GM19452 (cell line): ENCODE data around the gene CCR4.
"Not testable (repeated sequence)": the region's sequence is repeated elsewhere in the genome, so short reads cannot be mapped to it uniquely, and the experiment has no call there.

Experiments used
- ATAC-seq: cut with Tn5 transposase; IDR thresholded peaks from one replicate; pipeline ENCODE4 v1.9.1; 2021; ENCODE audit not compliant: unreplicated experiment

Gene CCR4

GRCh38 chr3:32977861-32978260, 26.4 kb downstream of the CCR4 start:
- ATAC-seq: no peak

GRCh38 chr3:32978331-32978730, 26.9 kb downstream of the CCR4 start:
- ATAC-seq: no peak

GRCh38 chr3:32983124-32983523, 31.7 kb downstream of the CCR4 start:
- ATAC-seq: no peak

DNA sequence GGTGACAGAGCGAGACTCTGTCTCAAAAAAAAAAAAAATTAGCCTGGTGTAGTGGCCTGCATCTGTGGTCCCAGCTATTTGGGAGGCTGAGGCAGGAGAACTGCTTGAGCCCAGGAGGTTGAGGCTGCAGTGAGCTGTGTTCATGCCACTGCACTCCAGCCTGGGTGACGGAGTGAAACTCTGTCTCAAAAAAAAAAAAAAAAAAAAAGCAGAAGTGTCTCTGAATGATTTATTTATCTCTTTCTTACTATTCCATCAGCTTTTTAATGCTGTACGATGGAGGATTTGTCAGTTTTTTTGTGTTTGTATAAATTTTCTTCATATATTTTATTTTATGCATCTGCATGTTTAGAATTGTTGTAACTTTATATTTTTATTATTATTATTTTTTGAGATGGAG, 33.5 kb downstream of the CCR4 start:
- ATAC-seq: not testable (repeated sequence)

DNA sequence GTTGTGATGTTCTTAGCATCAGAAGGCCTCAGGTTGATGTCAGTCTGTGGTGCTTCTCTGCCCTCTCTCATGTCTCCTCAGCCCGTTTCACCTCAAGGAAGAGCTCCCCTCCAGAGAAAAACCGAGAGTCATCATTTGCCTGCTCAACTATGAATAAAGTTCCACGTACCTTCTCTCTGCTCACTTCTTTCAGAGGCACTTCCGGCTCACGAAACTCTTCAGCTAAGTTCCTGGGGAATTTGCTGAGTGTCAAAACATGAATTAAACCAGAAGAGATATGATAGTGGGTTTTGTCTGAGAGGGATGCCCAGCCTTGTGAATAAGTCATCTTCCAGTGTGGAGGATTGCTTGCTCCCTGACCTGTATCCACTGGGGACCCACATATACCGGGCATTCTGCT, 37.7 kb downstream of the CCR4 start:
- ATAC-seq: no peak

DNA sequence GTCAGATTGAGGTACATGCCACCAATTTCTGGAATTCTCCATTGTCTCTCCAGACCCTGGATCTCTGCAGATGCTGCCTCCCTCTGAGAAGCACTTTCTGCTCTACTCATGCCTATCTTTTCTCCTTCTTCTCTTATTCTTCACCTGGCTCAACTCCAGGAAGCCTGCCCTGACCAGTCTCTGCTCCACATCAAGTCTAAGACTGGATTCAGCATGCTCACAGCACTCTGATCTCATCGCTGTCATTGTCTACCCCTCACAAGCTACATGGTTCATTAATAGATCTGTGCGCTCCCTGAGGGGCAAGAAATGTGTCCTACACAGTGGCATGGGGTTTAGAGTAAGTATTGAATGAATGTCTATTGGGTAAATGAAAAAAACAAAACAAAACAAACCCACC, 38.7 kb downstream of the CCR4 start:
- no peak for ATAC-seq

- no peak for ATAC-seq
Measured at GRCh38 chr3:32991781-32992180, 40.3 kb downstream of the CCR4 start.

DNA sequence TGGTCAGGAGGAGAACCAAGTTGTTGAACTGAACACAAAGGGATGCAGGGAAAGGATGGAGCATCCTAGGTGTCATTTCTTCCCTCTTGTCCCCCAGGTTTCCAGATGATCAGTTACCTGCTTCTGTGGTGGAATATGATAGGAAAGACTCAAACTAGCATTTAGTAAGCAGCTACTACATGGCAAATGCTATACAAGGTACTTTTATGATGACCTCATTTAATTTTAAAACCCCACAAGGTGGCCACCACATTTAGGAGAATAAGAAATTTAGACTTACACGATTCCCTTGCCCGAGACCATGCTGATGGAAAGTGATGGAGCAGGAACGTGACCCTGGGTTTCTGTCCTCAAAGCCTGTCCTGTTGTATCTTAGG, 40.9 kb downstream of the CCR4 start:
- peak; percentile 9 for ATAC-seq

DNA sequence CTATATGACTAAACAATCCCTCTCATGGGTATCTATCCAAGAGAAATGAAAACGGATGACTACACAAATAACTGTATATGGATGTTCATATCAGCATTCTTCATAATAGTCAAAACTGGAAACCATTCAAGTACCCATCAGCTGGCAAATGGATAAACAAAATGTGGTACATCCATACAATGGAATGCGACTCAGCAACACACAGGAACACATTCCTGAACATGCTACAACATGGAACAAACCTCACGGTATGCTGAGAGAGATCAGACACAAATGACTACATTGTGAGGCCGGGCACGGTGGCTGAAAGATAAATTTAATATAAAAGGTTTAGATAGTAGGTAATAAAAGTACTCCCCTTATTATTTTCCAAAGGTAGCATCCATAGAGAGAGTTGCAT, 42.6 kb downstream of the CCR4 start:
- no peak for ATAC-seq

DNA sequence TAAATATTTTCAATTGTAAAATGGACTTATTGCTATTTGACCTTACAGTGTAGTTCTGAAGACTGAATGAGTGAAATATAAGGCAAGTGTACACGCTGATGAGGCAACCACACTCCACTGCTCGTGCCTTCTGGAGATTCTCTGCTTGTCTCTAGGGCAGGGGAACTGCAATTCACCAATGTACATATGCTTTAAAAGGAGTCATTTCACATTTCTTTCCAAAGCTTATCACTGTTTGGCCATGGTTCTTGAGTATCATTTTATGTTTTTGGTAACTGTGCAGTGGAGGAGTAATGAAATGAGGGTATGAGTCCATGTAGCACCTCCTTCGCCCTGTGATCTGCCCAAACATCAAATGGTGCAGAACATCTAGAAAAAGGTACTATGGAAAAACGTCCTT, 43.7 kb downstream of the CCR4 start:
- no peak for ATAC-seq

DNA sequence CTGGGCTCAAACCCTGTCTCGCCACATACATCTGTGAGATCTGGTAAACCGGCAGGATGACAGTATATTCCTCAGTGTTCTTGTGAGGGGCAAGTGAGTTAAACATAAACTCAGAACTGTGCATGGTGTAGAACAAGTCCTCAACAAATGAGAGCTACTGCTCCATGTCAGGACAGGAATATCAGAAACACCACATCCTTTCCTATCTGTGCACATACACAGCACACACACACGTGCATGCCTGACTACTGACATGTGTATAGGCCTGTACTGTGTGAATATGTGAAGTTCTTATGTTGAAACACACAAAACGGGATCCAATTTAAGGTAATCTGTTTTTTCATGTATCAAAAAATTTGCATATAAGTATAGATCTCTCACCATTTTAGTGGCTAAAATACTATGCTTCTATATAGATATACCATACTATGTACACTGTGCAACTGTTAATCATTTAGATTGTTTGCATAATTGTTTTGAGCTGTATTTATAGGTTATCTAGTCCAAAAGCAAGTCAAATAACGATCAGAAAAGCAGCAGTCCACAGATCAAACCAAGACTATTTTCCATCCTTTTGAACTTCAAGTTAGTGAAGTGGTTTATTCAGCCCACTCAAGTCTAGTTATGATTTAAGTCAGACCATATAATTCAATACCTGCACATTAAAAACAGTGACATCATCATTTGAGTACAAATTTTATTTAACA, 44.8 kb downstream of the CCR4 start:
- ATAC-seq: no peak

DNA sequence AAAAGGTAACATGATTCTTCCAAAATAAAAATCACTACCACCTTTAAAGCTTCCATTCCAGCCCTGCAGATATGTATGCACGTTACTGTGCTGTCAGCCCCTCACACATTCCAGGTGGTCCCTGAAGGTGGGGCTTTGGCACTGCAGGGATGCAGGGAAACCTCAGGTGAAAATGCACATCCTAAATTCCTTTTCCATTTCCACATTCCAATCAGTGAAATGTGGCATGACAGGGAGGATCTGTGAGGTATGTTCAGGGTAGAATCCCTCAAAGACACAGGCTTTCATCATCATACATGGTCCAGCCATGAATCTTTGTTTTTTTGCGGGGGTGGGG, 45.3 kb downstream of the CCR4 start:
- ATAC-seq: no peak

- no peak for ATAC-seq
Measured at GRCh38 chr3:32998631-32999451, 47.4 kb downstream of the CCR4 start.

- no peak for ATAC-seq
Measured at GRCh38 chr3:33000691-33001385, 49.4 kb downstream of the CCR4 start.

GRCh38 chr3:33001889-33002288, 50.4 kb downstream of the CCR4 start:
- ATAC-seq: no peak

DNA sequence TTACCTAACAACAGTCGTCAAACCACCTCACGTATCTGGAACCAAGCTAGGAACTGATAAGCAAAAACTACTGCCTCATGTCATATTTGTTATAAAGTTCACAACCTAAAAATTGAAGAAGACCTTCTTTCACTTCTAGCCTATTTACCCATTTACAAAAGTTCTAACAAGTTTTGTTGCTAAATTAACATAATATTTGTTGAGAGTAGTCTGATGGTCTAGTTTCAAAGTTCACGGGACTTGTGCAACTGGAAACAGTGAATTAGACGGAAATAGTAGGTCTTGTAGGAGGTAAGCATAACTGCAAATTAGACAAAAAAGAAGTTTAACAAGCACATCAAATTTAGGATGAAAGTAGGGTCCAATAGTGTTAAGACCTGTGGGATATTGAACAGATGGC, 51.9 kb downstream of the CCR4 start:
- ATAC-seq: no peak

- no peak for ATAC-seq
Measured at GRCh38 chr3:33004205-33004604, 52.8 kb downstream of the CCR4 start.

GRCh38 chr3:33004961-33005360, 53.5 kb downstream of the CCR4 start:
- ATAC-seq: no peak
